HUES64 (cell line): ENCODE data around the gene OR5B2. TPM values are rescaled to one million over a fixed set of nuclear protein-coding genes. Genes with fewer than 3 reads are reported as not detected.

Experiments
- H3K27ac ChIP-seq: 2 replicates; pipeline ENCODE4 v1.7.0; 2013; ENCODE audit warnings: low read depth, low read length, inconsistent platforms
- H3K27me3 ChIP-seq: 2 replicates; pipeline ENCODE4 v1.6.1; 2013; ENCODE audit warnings: mild to moderate bottlenecking, low read length; ENCODE audit not compliant: insufficient read depth
- H3K36me3 ChIP-seq: 2 replicates; pipeline ENCODE4 v1.6.1; 2013; ENCODE audit warnings: mild to moderate bottlenecking, low read length; ENCODE audit not compliant: insufficient read depth
- H3K4me1 ChIP-seq: 2 replicates; pipeline ENCODE4 v1.6.1; 2013; ENCODE audit warnings: mild to moderate bottlenecking, low read length, moderate library complexity; ENCODE audit not compliant: insufficient read depth
- H3K4me3 ChIP-seq: 2 replicates; pipeline ENCODE4 v1.5.1; 2013; ENCODE audit warnings: mild to moderate bottlenecking, low read length, moderate library complexity
- H3K9ac ChIP-seq: 2 replicates; pipeline ENCODE4 v1.6.1; 2013; ENCODE audit warnings: mild to moderate bottlenecking, low read depth, low read length
- H3K9me3 ChIP-seq: 2 replicates; pipeline ENCODE4 v1.6.1; 2013; ENCODE audit warnings: low read depth, low read length; ENCODE audit not compliant: insufficient read depth
- WGBS: fragments of 150-250, 120-280 bp; methylation state at CpG from one replicate; pipeline ENCODE4 v1.1.7; 2013; ENCODE audit warnings: missing lambda C conversion rate; 5-methylcytosine and 5-hydroxymethylcytosine counted together
- polyA plus RNA-seq, 2 experiments: library from polyadenylated mRNA; stranded (reverse); fragments of 50-300 nt; gene quantifications; one replicate each; pipeline ENCODE4 v1.2.3, GENCODE V29; 2013

The OR5B2 gene
- not detected for polyA plus RNA-seq (2013, experiment 1 of 2)
- not detected for polyA plus RNA-seq (2013, experiment 2 of 2)

- WGBS = 74% methylated on average over 3 of the region's 3 CpGs
- Histone ChIP-seq H3K36me3 (no peaks in the 10 kb centered on the region), H3K27me3 (no peaks in the 10 kb centered on the region), H3K4me3 (no peak within 1 kb of the TSS), H3K27ac (no peak within 1 kb of the TSS), H3K9me3 (no peaks in the 10 kb centered on the region), H3K9ac (no peak within 1 kb of the TSS), H3K4me1 (peaks cover 10% of the 10 kb centered on the region)
Observed at GRCh38 chr11:58428021-58428420, at the start of gene OR5B2. TSS of gene OR5B2 (minus strand) at chr11:58428121. CDS start at chr11:58423261, 4,860 bp downstream.

GRCh38 chr11:58471892-58472291 is 44.0 kb upstream of the OR5B2 start:
- no peaks in the 10 kb centered on the region for H3K36me3 ChIP-seq
- H3K4me1 ChIP-seq = no peaks in the 10 kb centered on the region
- H3K9me3 ChIP-seq = peaks cover 40% of the 10 kb centered on the region
- H3K27ac ChIP-seq = no peak overlapping the region
- no peak overlapping the region for H3K9ac ChIP-seq
- no peaks in the 10 kb centered on the region for H3K27me3 ChIP-seq
- H3K4me3 ChIP-seq = no peak overlapping the region

DNA sequence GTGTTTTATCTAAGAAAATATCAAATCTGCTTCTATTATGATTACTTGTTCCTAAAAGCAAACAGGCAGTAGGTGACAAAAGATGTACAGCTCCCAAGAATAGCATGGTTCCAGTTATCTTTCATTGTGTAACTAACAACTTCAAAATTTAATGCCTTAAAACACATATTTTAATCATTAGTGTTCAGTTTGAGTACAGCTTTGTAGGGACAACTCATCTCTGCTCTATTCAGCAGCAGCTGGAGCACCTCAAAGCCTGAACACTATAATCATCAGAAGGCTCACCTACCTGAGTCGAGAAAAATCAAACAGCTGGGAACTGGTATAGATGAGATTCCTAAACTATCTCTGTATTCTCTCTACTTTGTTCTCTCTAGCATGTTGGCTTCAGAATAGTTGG is 38.4 kb upstream of the OR5B2 start:
- 63% methylated on average over 1 of the region's 1 CpG for WGBS
- H3K27me3 ChIP-seq = no peaks in the 10 kb centered on the region
- no peaks in the 10 kb centered on the region for H3K4me1 ChIP-seq
- peaks cover 21% of the 10 kb centered on the region for H3K9me3 ChIP-seq
- H3K36me3 ChIP-seq = no peaks in the 10 kb centered on the region
- H3K27ac ChIP-seq = no peak overlapping the region
- H3K9ac ChIP-seq = no peak overlapping the region
- H3K4me3 ChIP-seq = no peak overlapping the region

GRCh38 chr11:58465690-58466089 is 37.8 kb upstream of the OR5B2 start:
- Histone ChIP-seq H3K9me3 (peaks cover 15% of the 10 kb centered on the region), H3K4me1 (no peaks in the 10 kb centered on the region), H3K9ac (no peak overlapping the region), H3K27me3 (no peaks in the 10 kb centered on the region), H3K36me3 (no peaks in the 10 kb centered on the region), H3K27ac (no peak overlapping the region), H3K4me3 (no peak overlapping the region)
- 64% methylated on average over 3 of the region's 3 CpGs for WGBS

GRCh38 chr11:58451585-58451984 is 23.7 kb upstream of the OR5B2 start:
- WGBS = 76% methylated on average over 3 of the region's 3 CpGs
- no peaks in the 10 kb centered on the region for H3K36me3 ChIP-seq
- no peak overlapping the region for H3K27ac ChIP-seq
- no peaks in the 10 kb centered on the region for H3K4me1 ChIP-seq
- no peak overlapping the region for H3K4me3 ChIP-seq
- no peak overlapping the region for H3K9ac ChIP-seq
- no peaks in the 10 kb centered on the region for H3K27me3 ChIP-seq
- no peaks in the 10 kb centered on the region for H3K9me3 ChIP-seq

DNA sequence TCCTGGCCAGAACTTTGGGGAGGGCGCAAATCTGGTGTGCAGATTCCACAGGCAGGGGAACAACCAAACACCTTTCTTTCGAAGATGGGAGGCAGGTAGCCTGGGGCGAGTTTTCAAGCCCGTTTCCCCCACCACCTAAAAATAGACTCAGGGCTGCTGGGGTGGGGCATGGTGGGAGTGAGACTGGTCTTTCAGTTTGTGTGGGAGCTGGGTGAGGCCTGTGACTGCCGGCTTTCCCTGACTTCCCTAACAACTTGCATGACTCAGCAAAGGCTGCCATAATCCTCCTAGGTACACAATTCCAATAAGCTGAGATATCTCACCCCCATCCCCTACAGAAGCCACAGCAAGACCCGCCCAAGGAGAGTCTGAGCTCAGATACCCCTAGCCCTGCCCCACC is 18.4 kb upstream of the OR5B2 start:
- H3K9ac ChIP-seq = no peak overlapping the region
- WGBS = 73% methylated on average over 4 of the region's 6 CpGs
- H3K27me3 ChIP-seq = no peaks in the 10 kb centered on the region
- no peak overlapping the region for H3K4me3 ChIP-seq
- H3K36me3 ChIP-seq = no peaks in the 10 kb centered on the region
- no peak overlapping the region for H3K27ac ChIP-seq
- H3K9me3 ChIP-seq = peaks cover 15% of the 10 kb centered on the region; the same call in 1 of the 2 replicates
- H3K4me1 ChIP-seq = no peaks in the 10 kb centered on the region

DNA sequence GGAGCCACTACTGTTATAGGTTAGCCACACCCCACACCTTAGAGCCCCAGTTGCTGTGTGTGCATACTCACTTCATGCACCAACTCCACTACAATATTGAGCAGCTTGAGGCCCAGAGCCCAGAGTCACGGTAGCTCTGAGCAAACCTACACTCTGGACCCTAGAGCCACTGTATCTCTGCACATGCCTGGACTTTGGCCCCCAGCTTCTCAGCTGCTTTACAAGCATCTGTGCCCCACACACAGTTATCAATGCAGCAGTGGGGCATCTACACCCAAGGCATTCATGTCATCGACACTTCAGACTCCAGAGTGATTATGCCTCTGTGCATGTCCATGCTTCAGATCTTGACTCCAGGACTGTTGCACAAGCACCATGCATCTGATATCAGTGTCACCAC is 16.4 kb upstream of the OR5B2 start:
- Histone ChIP-seq H3K36me3 (no peaks in the 10 kb centered on the region), H3K27ac (no peak overlapping the region), H3K4me3 (no peak overlapping the region), H3K4me1 (no peaks in the 10 kb centered on the region), H3K27me3 (no peaks in the 10 kb centered on the region), H3K9me3 (peaks cover 17% of the 10 kb centered on the region; the same call in 1 of the 2 replicates), H3K9ac (no peak overlapping the region)
- WGBS = 91% methylated on average over 2 of the region's 2 CpGs

DNA sequence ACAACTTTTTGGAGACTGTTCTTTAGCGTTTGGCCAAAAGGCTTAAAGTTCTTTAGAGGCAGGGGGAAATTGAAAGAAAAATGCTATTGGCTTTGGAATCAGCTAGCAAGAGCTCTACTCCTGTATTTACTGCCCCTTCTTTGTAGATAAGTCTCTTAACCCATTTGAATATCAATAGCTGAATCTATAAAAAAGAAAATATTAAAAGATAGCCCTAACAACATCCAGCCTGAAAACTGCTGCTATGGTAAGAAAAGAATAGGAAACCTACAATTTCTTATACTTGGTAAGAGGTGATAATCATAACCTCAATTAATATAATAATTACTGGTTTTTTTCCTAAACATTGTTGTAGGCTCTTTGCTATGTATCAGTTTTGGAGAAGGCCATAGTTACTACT is 14.2 kb upstream of the OR5B2 start, which contains the start of gene OR5B12:
Gene OR5B12, minus strand, starts transcription at position 101 of the 400 bp plus-strand sequence. CDS start 2,085 bp downstream, outside the sequence.
- H3K36me3 ChIP-seq = no peaks in the 10 kb centered on the region
- no peak within 1 kb of the TSS for H3K27ac ChIP-seq
- no peaks in the 10 kb centered on the region for H3K27me3 ChIP-seq
- H3K9ac ChIP-seq = no peak within 1 kb of the TSS
- 88% methylated on average over 1 of the region's 1 CpG for WGBS
- H3K9me3 ChIP-seq = peaks cover 21% of the 10 kb centered on the region; the same call in 1 of the 2 replicates
- H3K4me1 ChIP-seq = no peaks in the 10 kb centered on the region
- H3K4me3 ChIP-seq = no peak within 1 kb of the TSS

DNA sequence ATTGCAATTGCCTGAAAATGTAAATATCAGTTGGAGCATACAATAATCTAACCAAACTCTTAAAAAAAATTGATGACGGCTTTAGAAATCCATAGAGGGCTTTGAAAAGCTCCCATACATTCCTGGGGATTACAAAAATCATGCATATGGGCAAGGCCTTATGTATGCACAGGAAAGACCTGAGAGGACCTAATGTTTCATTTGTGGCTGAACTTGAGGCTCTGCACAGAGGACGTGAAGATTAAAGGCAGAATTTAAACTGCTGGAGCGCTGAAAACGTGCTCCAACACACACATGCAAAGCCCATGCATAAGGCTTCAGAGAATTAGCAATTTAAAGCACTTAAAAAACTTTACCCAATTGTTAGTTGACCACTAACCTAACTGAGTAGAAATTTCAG is 10.6 kb upstream of the OR5B2 start:
- Histone ChIP-seq H3K9ac (no peak overlapping the region), H3K9me3 (peaks cover 13% of the 10 kb centered on the region; the same call in 1 of the 2 replicates), H3K27ac (no peak overlapping the region), H3K36me3 (no peaks in the 10 kb centered on the region), H3K4me3 (no peak overlapping the region), H3K4me1 (no peaks in the 10 kb centered on the region), H3K27me3 (no peaks in the 10 kb centered on the region)
- 56% methylated on average over 4 of the region's 4 CpGs for WGBS

DNA sequence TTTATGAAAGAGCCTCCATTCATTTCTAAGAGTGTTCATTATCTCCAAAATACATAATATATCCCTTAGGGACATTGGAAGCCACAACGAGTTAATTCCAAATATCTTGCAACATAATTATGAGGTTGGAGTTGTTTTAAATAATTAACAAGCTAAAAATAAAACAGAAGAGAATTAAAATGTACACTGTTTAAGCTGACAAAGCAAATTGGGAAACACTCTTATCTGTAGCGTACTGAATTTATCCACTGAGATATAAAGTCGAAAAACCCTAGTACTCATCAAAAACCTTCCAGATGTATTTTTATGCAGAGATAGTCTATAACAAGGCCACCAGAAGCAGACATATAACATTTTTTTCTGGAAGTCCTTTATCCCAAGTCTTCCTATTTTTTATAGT is 6.3 kb upstream of the OR5B2 start:
- no peaks in the 10 kb centered on the region for H3K36me3 ChIP-seq
- H3K4me1 ChIP-seq = no peaks in the 10 kb centered on the region
- no peak overlapping the region for H3K27ac ChIP-seq
- no peaks in the 10 kb centered on the region for H3K27me3 ChIP-seq
- no peak overlapping the region for H3K9ac ChIP-seq
- peaks cover 11% of the 10 kb centered on the region; the same call in 1 of the 2 replicates for H3K9me3 ChIP-seq
- H3K4me3 ChIP-seq = no peak overlapping the region
- 90% methylated on average over 2 of the region's 3 CpGs for WGBS

DNA sequence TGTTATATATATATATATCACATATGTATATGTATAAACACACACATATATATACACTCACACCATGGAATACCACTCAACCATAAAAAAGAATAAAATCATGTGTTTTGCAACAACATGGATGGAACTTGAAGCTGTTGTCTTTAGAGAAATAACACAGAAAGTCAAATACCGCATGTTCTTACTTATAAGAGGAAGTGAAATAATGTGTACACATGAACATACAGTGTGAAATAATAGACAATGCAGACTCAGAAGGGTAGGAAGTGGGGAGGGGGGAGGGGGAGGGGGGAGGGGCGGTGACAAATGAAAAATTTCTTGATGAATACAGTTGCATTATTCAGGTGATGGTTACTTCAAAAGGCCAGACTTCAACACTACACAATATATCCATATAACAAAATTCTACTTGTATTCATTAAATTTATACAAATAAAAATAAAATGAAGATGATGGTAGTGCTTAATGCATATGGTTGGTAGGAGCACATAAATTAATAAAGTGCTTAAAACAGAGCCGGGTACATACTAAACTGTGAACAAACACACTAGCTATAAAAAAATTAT is 5.8 kb upstream of the OR5B2 start:
- Histone ChIP-seq H3K27ac (no peak overlapping the region), H3K9me3 (peaks cover 11% of the 10 kb centered on the region; the same call in 1 of the 2 replicates), H3K27me3 (no peaks in the 10 kb centered on the region), H3K36me3 (no peaks in the 10 kb centered on the region), H3K9ac (no peak overlapping the region), H3K4me1 (no peaks in the 10 kb centered on the region), H3K4me3 (no peak overlapping the region)
- WGBS = 100% methylated on average over 2 of the region's 3 CpGs

DNA sequence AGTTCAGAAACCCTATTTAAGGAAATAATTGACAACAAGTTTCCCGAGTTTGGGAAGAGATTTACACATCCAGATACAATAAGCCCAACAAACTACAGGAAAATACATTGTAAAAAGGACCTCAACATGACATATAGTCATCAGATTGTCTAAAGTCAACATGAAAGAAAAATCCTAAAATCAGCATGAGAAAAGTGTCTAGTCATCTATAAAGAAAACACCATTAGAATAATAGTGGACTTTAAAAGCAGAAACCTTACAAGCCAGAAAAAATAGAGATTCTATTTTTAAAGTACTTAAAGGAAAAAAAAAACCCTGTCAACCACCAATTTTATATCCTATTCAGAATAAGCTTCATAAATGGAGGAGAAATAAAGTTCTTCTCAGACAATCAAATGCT is 1.4 kb upstream of the OR5B2 start:
- H3K9me3 ChIP-seq = no peaks in the 10 kb centered on the region
- no peak overlapping the region for H3K9ac ChIP-seq
- no peaks in the 10 kb centered on the region for H3K27me3 ChIP-seq
- H3K27ac ChIP-seq = no peak overlapping the region
- 50% methylated on average over 1 of the region's 1 CpG for WGBS
- H3K36me3 ChIP-seq = no peaks in the 10 kb centered on the region
- H3K4me3 ChIP-seq = no peak overlapping the region
- peaks cover 5% of the 10 kb centered on the region for H3K4me1 ChIP-seq
